GM19324 (cell line): ENCODE results near the gene EML4.
A peak's percentile ranks its signal among the peaks of the same experiment; 100 is the strongest.
"Not testable (repeated sequence)": the region's sequence is repeated elsewhere in the genome, so short reads cannot be mapped to it uniquely, and the experiment has no call there.

ENCODE experiments used
- ATAC-seq: cut with Tn5 transposase; IDR thresholded peaks from one replicate; pipeline ENCODE4 v1.9.1; 2021; ENCODE audit warnings: mild to moderate bottlenecking, moderate library complexity; ENCODE audit not compliant: unreplicated experiment, low FRiP score

Gene EML4, protein sequence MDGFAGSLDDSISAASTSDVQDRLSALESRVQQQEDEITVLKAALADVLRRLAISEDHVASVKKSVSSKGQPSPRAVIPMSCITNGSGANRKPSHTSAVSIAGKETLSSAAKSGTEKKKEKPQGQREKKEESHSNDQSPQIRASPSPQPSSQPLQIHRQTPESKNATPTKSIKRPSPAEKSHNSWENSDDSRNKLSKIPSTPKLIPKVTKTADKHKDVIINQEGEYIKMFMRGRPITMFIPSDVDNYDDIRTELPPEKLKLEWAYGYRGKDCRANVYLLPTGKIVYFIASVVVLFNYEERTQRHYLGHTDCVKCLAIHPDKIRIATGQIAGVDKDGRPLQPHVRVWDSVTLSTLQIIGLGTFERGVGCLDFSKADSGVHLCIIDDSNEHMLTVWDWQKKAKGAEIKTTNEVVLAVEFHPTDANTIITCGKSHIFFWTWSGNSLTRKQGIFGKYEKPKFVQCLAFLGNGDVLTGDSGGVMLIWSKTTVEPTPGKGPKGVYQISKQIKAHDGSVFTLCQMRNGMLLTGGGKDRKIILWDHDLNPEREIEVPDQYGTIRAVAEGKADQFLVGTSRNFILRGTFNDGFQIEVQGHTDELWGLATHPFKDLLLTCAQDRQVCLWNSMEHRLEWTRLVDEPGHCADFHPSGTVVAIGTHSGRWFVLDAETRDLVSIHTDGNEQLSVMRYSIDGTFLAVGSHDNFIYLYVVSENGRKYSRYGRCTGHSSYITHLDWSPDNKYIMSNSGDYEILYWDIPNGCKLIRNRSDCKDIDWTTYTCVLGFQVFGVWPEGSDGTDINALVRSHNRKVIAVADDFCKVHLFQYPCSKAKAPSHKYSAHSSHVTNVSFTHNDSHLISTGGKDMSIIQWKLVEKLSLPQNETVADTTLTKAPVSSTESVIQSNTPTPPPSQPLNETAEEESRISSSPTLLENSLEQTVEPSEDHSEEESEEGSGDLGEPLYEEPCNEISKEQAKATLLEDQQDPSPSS

GRCh38 chr2:42169100-42169873 is at the start of gene EML4:
TSS of gene EML4 (plus strand) at chr2:42169353. CDS start at chr2:42169612, 259 bp downstream.
- peak; percentile 91 for ATAC-seq

DNA sequence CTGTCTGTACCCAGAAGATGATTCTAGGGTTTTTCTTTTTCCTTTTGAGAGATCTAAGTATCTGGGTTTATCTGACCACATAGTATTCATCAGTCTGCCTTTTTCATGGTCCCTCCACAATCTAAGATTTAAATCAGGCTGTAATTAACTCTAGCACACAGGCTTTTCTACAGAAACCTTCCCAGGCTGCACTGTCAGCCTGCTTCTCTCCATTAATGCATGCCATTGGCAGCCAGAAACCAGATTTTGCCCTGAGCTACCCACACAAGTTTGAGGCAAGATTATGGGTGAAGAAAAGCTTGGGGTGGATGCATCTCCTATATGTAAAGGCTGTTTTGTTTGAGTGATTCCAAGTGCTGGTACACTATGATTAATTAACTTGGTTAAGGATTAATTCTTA is 45.7 kb upstream of the EML4 start:
- ATAC-seq: no peak

GRCh38 chr2:42124011-42124785 is 45.0 kb upstream of the EML4 start:
- ATAC-seq: peak; percentile 33

DNA sequence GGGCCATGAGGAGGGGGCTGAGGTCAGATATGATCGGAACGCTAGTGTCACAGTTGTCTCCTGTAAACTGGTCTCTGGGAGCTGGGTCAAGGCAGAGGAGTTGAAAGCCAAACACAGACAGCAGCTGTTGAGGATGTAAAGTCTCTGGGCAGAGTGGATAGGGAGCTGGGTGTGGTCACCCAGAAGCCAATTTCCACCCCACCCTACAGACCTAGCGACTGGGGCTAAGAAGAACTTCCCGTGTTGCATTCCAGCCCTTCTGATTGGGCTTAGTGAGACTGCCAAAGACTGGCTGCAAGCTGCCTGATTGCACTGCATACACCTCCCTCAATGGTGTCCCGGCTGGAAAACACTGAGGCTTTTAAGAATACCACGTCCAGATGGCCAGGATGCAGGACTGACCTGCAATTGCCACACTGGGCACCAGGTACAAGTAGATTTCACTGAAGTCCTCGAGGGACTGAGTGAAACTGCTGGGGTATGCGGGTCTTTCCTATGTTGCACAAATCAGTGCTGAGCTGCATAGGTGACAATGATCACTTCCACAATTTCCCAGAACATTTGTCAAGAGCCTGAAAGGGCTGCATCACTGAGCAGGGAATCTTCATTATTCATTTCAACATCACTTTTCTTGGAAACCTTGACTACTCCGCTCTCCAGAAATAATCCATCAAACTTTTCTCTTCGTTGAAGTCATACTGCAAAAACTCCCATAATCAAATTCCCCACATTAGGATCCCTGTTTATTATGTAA is 43.1 kb upstream of the EML4 start:
- ATAC-seq: no peak

GRCh38 chr2:42126873-42127272 is 42.3 kb upstream of the EML4 start:
- peak; percentile 3 for ATAC-seq

GRCh38 chr2:42127425-42128424 is 41.4 kb upstream of the EML4 start:
- peak; percentile 80 for ATAC-seq

DNA sequence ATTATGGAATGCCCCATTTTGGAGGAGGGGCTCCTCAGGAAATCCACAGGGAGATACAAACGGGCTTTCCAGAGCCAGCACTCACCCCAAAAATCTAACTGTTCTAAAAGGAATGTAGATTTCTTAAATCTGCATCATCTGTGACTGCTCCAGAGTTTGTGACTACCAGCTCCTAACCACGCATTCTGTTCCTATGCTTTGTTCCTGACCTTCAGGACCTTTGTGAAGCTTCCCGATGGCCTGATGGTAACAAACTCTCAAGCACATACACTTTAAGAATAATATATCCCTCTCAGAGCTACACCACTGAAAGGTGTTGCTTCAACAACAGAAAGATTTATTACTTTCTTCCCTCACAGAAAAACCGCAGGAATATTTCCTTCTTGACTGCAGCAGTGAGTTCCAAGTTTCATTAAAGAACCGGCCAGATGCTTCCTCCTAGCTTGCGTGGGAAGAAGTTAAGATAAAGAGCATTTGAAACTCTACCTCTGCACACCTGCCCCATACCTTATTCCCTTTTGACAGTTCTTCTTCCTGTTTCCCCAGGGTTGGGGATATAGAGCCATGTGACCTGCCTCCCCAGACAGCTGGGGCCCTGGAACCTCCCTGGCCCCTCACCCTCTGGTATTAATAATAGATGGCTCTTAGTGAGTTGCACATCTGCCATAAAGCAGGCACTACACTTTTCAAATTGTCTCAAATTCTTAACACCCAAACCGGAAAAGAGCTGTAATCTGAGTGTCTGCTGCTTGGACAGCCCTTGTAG is 40.2 kb upstream of the EML4 start:
- no peak for ATAC-seq

DNA sequence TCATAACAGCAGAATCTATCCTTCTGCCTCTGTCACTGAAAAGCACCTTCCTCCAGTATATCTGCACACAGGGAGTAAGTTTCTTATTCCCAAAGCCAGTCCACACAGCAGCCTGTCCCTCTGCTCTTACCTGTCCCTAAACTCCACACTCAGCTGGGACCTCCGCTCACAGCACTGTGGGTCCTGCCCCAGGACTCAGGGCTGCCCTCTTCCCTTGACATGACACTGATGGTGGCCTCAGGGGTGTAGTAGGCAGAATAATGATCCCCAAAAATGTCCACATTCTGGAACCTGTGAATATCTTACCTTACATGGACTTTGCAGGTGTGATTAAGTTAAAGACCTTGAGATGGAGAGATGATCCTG is 39.7 kb upstream of the EML4 start:
- ATAC-seq: no peak

GRCh38 chr2:42129947-42130346 is 39.2 kb upstream of the EML4 start:
- ATAC-seq: no peak

GRCh38 chr2:42130858-42131257 is 38.3 kb upstream of the EML4 start:
- ATAC-seq: not testable (repeated sequence)

- no peak for ATAC-seq
Observed at GRCh38 chr2:42132191-42132965, 36.8 kb upstream of the EML4 start.

GRCh38 chr2:42132966-42133641 is 36.0 kb upstream of the EML4 start:
- peak; percentile 83 for ATAC-seq

GRCh38 chr2:42133771-42134195 is 35.4 kb upstream of the EML4 start:
- ATAC-seq: no peak

- ATAC-seq: not testable (repeated sequence)
Observed at GRCh38 chr2:42134401-42134932, 34.7 kb upstream of the EML4 start.
